Uterus (tissue), 4 donors: ENCODE measurements around the gene SIPA1. TPM values are rescaled to one million over a fixed set of nuclear protein-coding genes. Genes with fewer than 3 reads are reported as not detected.

Experiments
- DNase-seq, 2 donors: peaks; one replicate each; pipeline ENCODE4 v3.0.0-alpha.2; 2019 to 2020
- H3K27ac ChIP-seq, 2 donors: fragments of 200-600 bp; sonication (generic); 1 replicate in 1 of 2; 2 replicates in 1 of 2; pipeline ENCODE4 v1.5.1; 2016 to 2018
- H3K27me3 ChIP-seq, 2 donors: fragments of 200-600 bp; sonication (generic); one replicate each; pipeline ENCODE4 v1.5.1; 2018 to 2019; ENCODE audit warnings: control low read depth in 1 of 2
- H3K36me3 ChIP-seq, 2 donors: fragments of 200-600 bp; sonication (generic); one replicate each; pipeline ENCODE4 v1.5.1; 2019; ENCODE audit warnings: control low read depth in 1 of 2
- H3K4me1 ChIP-seq, 2 donors: fragments of 200-600 bp; sonication (generic); one replicate each; pipeline ENCODE4 v1.5.1; 2018 to 2019; ENCODE audit warnings: control low read depth in 1 of 2
- H3K4me3 ChIP-seq, 2 donors: fragments of 200-600 bp; sonication (generic); 1 replicate in 1 of 2; 2 replicates in 1 of 2; pipeline ENCODE4 v1.5.1; 2018 to 2019; ENCODE audit warnings: mild to moderate bottlenecking in 1 of 2
- H3K9me3 ChIP-seq, 2 donors: fragments of 200-600 bp; sonication (generic); one replicate each; pipeline ENCODE4 v1.5.1; 2019; ENCODE audit warnings: control low read depth in 1 of 2
- CTCF ChIP-seq, 4 experiments: fragments of 200-600 bp in 2 of 4; fragments of 450-650 bp in 2 of 4; sonication (generic) in 2 of 4; IDR thresholded peaks; one replicate each; pipeline ENCODE4 v1.5.1; 2016 to 2019; ENCODE audit warnings: antibody characterized with exemption in 4 of 4, mild to moderate bottlenecking in 2 of 4, moderate library complexity in 1 of 4
- POLR2A ChIP-seq, 2 donors: fragments of 450-650 bp; IDR thresholded peaks; one replicate each; pipeline ENCODE4 v1.6.1; 2016; ENCODE audit warnings: antibody characterized with exemption in 2 of 2, mild to moderate bottlenecking in 1 of 2, moderate library complexity in 1 of 2
- intact Hi-C: fragments of 100-400 bp; cut with DNase I; formaldehyde crosslinking; loops from one replicate; pipeline ENCODE4 v1.15.1; 2023; ENCODE audit warnings: low total_unique reads
- total RNA-seq, 4 donors: library from RNA; depleted of rRNA in 3 of 4; stranded (reverse); fragments of >200 nt in 3 of 4; gene quantifications; one replicate each; pipeline versions ENCODE4 v1.1.0 to v1.2.4, GENCODE V29; 2014 to 2023
- donor health status: DM: yes; HTN: yes; CAD: no.

SIPA1 gene
- total RNA-seq, 4 donors from 2014 or later = 11.2 to 60.1 (median 27.0) TPM

GRCh38 chr11:65651339-65651588 is 13.4 kb downstream of the SIPA1 start:
- no peaks in the 10 kb centered on the region for H3K9me3 ChIP-seq
- no peaks in the 10 kb centered on the region for H3K27me3 ChIP-seq
- peak overlapping the region; percentile 96 to 97 for H3K27ac ChIP-seq
- no peaks in the 10 kb centered on the region for H3K36me3 ChIP-seq
- DNase-seq = peak in 1 of 2 donors; percentile 15
- intact Hi-C loops = no loop called here
- no peak overlapping the region for H3K4me3 ChIP-seq
- TF ChIP-seq POLR2A (IDR thresholded peaks at IDR 0.05) = no peak
- TF ChIP-seq CTCF (IDR thresholded peaks at IDR 0.05) = no peak
- peaks cover 7 to 21% of the 10 kb centered on the region in 2 donors for H3K4me1 ChIP-seq

GRCh38 chr11:65651589-65652510 is 13.9 kb downstream of the SIPA1 start:
- no peaks in the 10 kb centered on the region for H3K36me3 ChIP-seq

GRCh38 chr11:65652511-65653228 is 14.8 kb downstream of the SIPA1 start:
- TF ChIP-seq CTCF (IDR thresholded peaks at IDR 0.05) = peak in 2 of 4 experiments; percentile 3 to 31
- peak; percentile 63 to 67 for TF ChIP-seq POLR2A (IDR thresholded peaks at IDR 0.05)
- DNase-seq = peak; percentile 93 to 97
- intact Hi-C loops = no loop called here
- Histone ChIP-seq H3K4me3 (peak overlapping the region; percentile 53 to 69), H3K27ac (peak overlapping the region; percentile 96 to 97), H3K9me3 (no peaks in the 10 kb centered on the region), H3K4me1 (peaks cover 7 to 17% of the 10 kb centered on the region in 2 donors), H3K36me3 (no peaks in the 10 kb centered on the region), H3K27me3 (no peaks in the 10 kb centered on the region)

More at GRCh38 chr11:65651589-65652510, 13.9 kb downstream of the SIPA1 start:
- Histone ChIP-seq H3K4me3 (peak overlapping the region; percentile 53 to 69), H3K4me1 (peaks cover 7 to 21% of the 10 kb centered on the region in 2 donors), H3K27ac (peak overlapping the region; percentile 96 to 97), H3K9me3 (no peaks in the 10 kb centered on the region), H3K27me3 (no peaks in the 10 kb centered on the region)
- peak; percentile 36 to 61 for DNase-seq
- TF ChIP-seq CTCF (IDR thresholded peaks at IDR 0.05) = no peak
- TF ChIP-seq POLR2A (IDR thresholded peaks at IDR 0.05) = no peak
- intact Hi-C loops = no loop called here

- no peak for TF ChIP-seq CTCF (IDR thresholded peaks at IDR 0.05)
- no peak for TF ChIP-seq POLR2A (IDR thresholded peaks at IDR 0.05)
- Histone ChIP-seq H3K4me1 (peaks cover 7 to 17% of the 10 kb centered on the region in 2 donors), H3K9me3 (no peaks in the 10 kb centered on the region), H3K36me3 (no peaks in the 10 kb centered on the region), H3K27ac (peak overlapping the region; percentile 96 to 97), H3K27me3 (no peaks in the 10 kb centered on the region), H3K4me3 (peak overlapping the region; percentile 53 to 69)
- intact Hi-C loops = no loop called here
- peak in 1 of 2 donors; percentile 35 for DNase-seq
Measured at GRCh38 chr11:65653229-65654225, 15.6 kb downstream of the SIPA1 start.
